Measurements from ENCODE around the gene ARPC1B. TPM values are rescaled to one million over a fixed set of nuclear protein-coding genes. Genes with fewer than 3 reads are reported as not detected.

Gene ARPC1B
- total RNA-seq, 4 donors from 2014 or later = 74.5 to 275 (median 196) TPM

GRCh38 chr7:99397297-99397983, 22.9 kb downstream of the ARPC1B start:
- no peaks in the 10 kb centered on the region for H3K36me3 ChIP-seq
- no peak for TF ChIP-seq POLR2A (IDR thresholded peaks at IDR 0.05)
- TF ChIP-seq CTCF (IDR thresholded peaks at IDR 0.05) = no peak
- no peaks in the 10 kb centered on the region for H3K9me3 ChIP-seq

GRCh38 chr7:99398891-99399445, 24.4 kb downstream of the ARPC1B start:
- H3K27ac ChIP-seq = no peak overlapping the region
- intact Hi-C loops (cut with DNase I; ENCODE audit: low total_unique reads) = no loop called here
- H3K36me3 ChIP-seq = no peaks in the 10 kb centered on the region
- no peak for DNase-seq
- H3K9me3 ChIP-seq = no peaks in the 10 kb centered on the region
- H3K4me1 ChIP-seq = no peaks in the 10 kb centered on the region
- no peaks in the 10 kb centered on the region for H3K27me3 ChIP-seq
- TF ChIP-seq POLR2A (IDR thresholded peaks at IDR 0.05) (no peak), CTCF (IDR thresholded peaks at IDR 0.05) (no peak)
- no peak overlapping the region for H3K4me3 ChIP-seq

More at GRCh38 chr7:99397297-99397983, 22.9 kb downstream of the ARPC1B start:
- intact Hi-C loops (cut with DNase I; ENCODE audit: low total_unique reads) = no loop called here
- Histone ChIP-seq H3K27ac (no peak overlapping the region), H3K27me3 (no peaks in the 10 kb centered on the region), H3K4me3 (no peak overlapping the region), H3K4me1 (peaks cover 0 to 8% of the 10 kb centered on the region in 2 donors)
- DNase-seq = no peak

GRCh38 chr7:99399597-99399996, 25.1 kb downstream of the ARPC1B start:
- H3K36me3 ChIP-seq = no peaks in the 10 kb centered on the region
- H3K27ac ChIP-seq = no peak overlapping the region
- no peak for DNase-seq
- intact Hi-C loops (cut with DNase I; ENCODE audit: low total_unique reads) = no loop called here
- no peak overlapping the region for H3K4me3 ChIP-seq
- no peaks in the 10 kb centered on the region for H3K27me3 ChIP-seq
- H3K4me1 ChIP-seq = peaks cover 0 to 1% of the 10 kb centered on the region in 2 donors
- TF ChIP-seq CTCF (IDR thresholded peaks at IDR 0.05) = no peak
- no peak for TF ChIP-seq POLR2A (IDR thresholded peaks at IDR 0.05)
- no peaks in the 10 kb centered on the region for H3K9me3 ChIP-seq

GRCh38 chr7:99402854-99403253, 28.3 kb downstream of the ARPC1B start:
- Histone ChIP-seq H3K9me3 (no peaks in the 10 kb centered on the region), H3K4me3 (no peak overlapping the region), H3K27me3 (no peaks in the 10 kb centered on the region), H3K27ac (no peak overlapping the region), H3K36me3 (no peaks in the 10 kb centered on the region), H3K4me1 (peaks cover 3 to 15% of the 10 kb centered on the region in 2 donors)
- DNase-seq = no peak
- intact Hi-C loops (cut with DNase I; ENCODE audit: low total_unique reads) = no loop called here
- TF ChIP-seq CTCF (IDR thresholded peaks at IDR 0.05) (no peak), POLR2A (IDR thresholded peaks at IDR 0.05) (no peak)

- intact Hi-C loops (cut with DNase I; ENCODE audit: low total_unique reads) = no loop called here
Observed at GRCh38 chr7:99403764-99404163, 29.2 kb downstream of the ARPC1B start.

More at GRCh38 chr7:99403764-99404163, 29.2 kb downstream of the ARPC1B start:
- TF ChIP-seq CTCF (IDR thresholded peaks at IDR 0.05) = no peak
- no peak for TF ChIP-seq POLR2A (IDR thresholded peaks at IDR 0.05)
- Histone ChIP-seq H3K36me3 (no peaks in the 10 kb centered on the region), H3K9me3 (no peaks in the 10 kb centered on the region), H3K4me3 (no peak overlapping the region), H3K27ac (no peak overlapping the region), H3K4me1 (peaks cover 3 to 15% of the 10 kb centered on the region in 2 donors), H3K27me3 (no peaks in the 10 kb centered on the region)
- DNase-seq = no peak

All from uterus (tissue), 4 donors.